HepG2 (cell line): Measurements from ENCODE around the gene PLPP3. TPM values are rescaled to one million over a fixed set of nuclear protein-coding genes. Genes with fewer than 3 reads are reported as not detected.

Experiments used
- BCL6 ChIP-seq: IDR thresholded peaks from 2 replicates; pipeline ENCODE4 v1.6.1; 2016; ENCODE audit warnings: missing genetic modification reagents, missing compliant biosample characterization
- CENPT ChIP-seq: sonication (generic); formaldehyde crosslinking; IDR thresholded peaks from 2 replicates; pipeline ENCODE4 v1.8.0; 2022; ENCODE audit warnings: low read depth, mild to moderate bottlenecking, moderate library complexity, missing genetic modification reagents
- DNMT3B ChIP-seq: conservative IDR thresholded peaks from 2 replicates; pipeline ENCODE4 v1.6.1; 2016; ENCODE audit warnings: missing biosample characterization, control low read depth
- ELF1 ChIP-seq: sonication (generic); formaldehyde crosslinking; IDR thresholded peaks from 2 replicates; pipeline ENCODE4 v1.4.0; 2020; ENCODE audit warnings: missing genetic modification reagents
- FOSL2 ChIP-seq: sonication (generic); formaldehyde crosslinking; IDR thresholded peaks from 2 replicates; pipeline ENCODE4 v1.4.0; 2020; ENCODE audit warnings: missing genetic modification reagents
- HMG20B ChIP-seq: conservative IDR thresholded peaks from 2 replicates; pipeline ENCODE4 v1.6.1; 2016; ENCODE audit warnings: missing genetic modification reagents, missing compliant biosample characterization
- IKZF1 ChIP-seq: fragments of 450-650 bp; IDR thresholded peaks from 2 replicates; pipeline ENCODE4 v1.7.1; 2016
- ISL2 ChIP-seq: sonication (generic); formaldehyde crosslinking; IDR thresholded peaks from 2 replicates; pipeline ENCODE4 v1.5.0; 2020; ENCODE audit warnings: missing genetic modification reagents
- JUNB ChIP-seq: sonication (generic); formaldehyde crosslinking; IDR thresholded peaks from 2 replicates; pipeline ENCODE4 v1.8.0; 2022; ENCODE audit warnings: missing genetic modification reagents, mild to moderate bottlenecking, borderline replicate concordance
- KLF12 ChIP-seq: sonication (generic); formaldehyde crosslinking; IDR thresholded peaks from 2 replicates; pipeline ENCODE4 v1.4.0; 2020; ENCODE audit warnings: missing genetic modification reagents, borderline replicate concordance
- MYC ChIP-seq: sonication (generic); formaldehyde crosslinking; IDR thresholded peaks from 2 replicates; pipeline ENCODE4 v1.9.0; 2021; ENCODE audit warnings: missing genetic modification reagents, borderline replicate concordance
- PHF8 ChIP-seq: sonication (generic); formaldehyde crosslinking; IDR thresholded peaks from 2 replicates; pipeline ENCODE4 v1.5.0; 2020; ENCODE audit warnings: missing genetic modification reagents
- RFXAP ChIP-seq: sonication (generic); formaldehyde crosslinking; IDR thresholded peaks from 2 replicates; pipeline ENCODE4 v1.4.0; 2020; ENCODE audit warnings: missing genetic modification reagents, borderline replicate concordance
- STAT5B ChIP-seq: sonication (generic); formaldehyde crosslinking; IDR thresholded peaks from 2 replicates; pipeline ENCODE4 v1.4.0; 2020; ENCODE audit warnings: missing genetic modification reagents
- ZNF780A ChIP-seq: sonication (generic); formaldehyde crosslinking; IDR thresholded peaks from 2 replicates; pipeline ENCODE4 v1.8.0; 2022; ENCODE audit warnings: mild to moderate bottlenecking, missing genetic modification reagents, moderate library complexity
- polyA plus RNA-seq, 8 experiments: library from polyadenylated mRNA; depleted of rRNA in 3 of 8; stranded (reverse) in 7 of 8; unstranded in 1 of 8; fragments of >200 nt; fragmentation: Illumina TruSeq in 4 of 8; extraction: Trizol in 4 of 8; gene quantifications; 2 replicates each; pipeline versions ENCODE4 v1.2.1 to v1.2.3, GENCODE V29; 2011 to 2016; ENCODE audit warnings: low read depth in 4 of 8, missing spikeins in 1 of 8, mixed read lengths in 1 of 8; ENCODE audit not compliant: insufficient read depth in 1 of 8
- total RNA-seq, 5 experiments: library from RNA; depleted of rRNA; stranded (reverse); fragments of >200 nt; fragmentation: Illumina TruSeq; extraction: Trizol; gene quantifications; 2 replicates each; pipeline ENCODE4 v1.2.3, GENCODE V29; 2016; ENCODE audit warnings: low read depth in 1 of 5
- TF ChIP-seq, protein P1 (sequence below): sonication (generic); formaldehyde crosslinking; IDR thresholded peaks from one replicate; pipeline ENCODE4 v1.5.1; 2020; ENCODE audit warnings: mild to moderate bottlenecking, missing genetic modification reagents; ENCODE audit errors: not compliant biosample characterization
- TF ChIP-seq, protein P2 (sequence below): IDR thresholded peaks from 2 replicates; pipeline ENCODE4 v1.6.1; 2016; ENCODE audit warnings: mild to moderate bottlenecking
- TF ChIP-seq, protein P3 (sequence below): IDR thresholded peaks from 2 replicates; pipeline ENCODE4 v1.6.1; 2012; ENCODE audit warnings: inconsistent platforms
- TF ChIP-seq, protein P4 (sequence below): sonication (generic); formaldehyde crosslinking; IDR thresholded peaks from 2 replicates; pipeline ENCODE4 v1.4.0; 2020; ENCODE audit warnings: missing genetic modification reagents, borderline replicate concordance

The PLPP3 gene
- total and polyA plus RNA-seq, 2 of the 13 experiments (the other 11 are each of a cell fraction or from before 2014, with no cell fraction given), result 49.7 to 65.8 TPM

DNA sequence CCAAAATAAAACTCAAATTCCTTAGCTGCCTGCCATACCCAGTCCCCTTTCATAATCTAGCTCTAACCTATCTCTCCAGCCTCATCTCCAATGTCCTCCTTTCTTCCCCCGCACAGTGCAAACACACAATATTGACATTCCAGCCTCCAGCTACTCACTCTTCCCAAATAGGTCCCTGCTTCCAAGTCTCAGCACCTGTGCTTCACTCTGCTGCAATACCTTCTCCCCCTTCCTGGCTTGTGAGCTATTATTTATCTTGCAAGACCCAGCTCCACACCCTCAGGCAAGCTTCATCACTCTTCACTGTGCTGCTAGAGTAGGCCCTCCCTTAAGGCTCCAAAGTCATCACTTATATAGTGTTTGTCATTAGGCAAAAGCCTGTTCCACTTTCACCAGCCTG is 9.7 kb downstream of the PLPP3 start (continued):
- TF ChIP-seq MYC (CRISPR knock-in tag) (no peak; the same call in 1 of the 2 replicates), RFXAP (CRISPR knock-in tag) (peak; percentile 75; the same call in 1 of the 2 replicates), DNMT3B (CRISPR knock-in tag) (0 out of 2 replicates have a peak, but pooled peaks have one; percentile 66), JUNB (CRISPR knock-in tag) (peak; percentile 72; the same call in 1 of the 2 replicates), ZNF780A (CRISPR knock-in tag) (no peak), KLF12 (CRISPR knock-in tag) (no peak), STAT5B (CRISPR knock-in tag) (no peak), FOSL2 (CRISPR knock-in tag) (peak; percentile 87), ELF1 (0 out of 2 replicates have a peak, but pooled peaks have one; percentile 12), IKZF1 (no peak), HMG20B (peak; percentile 84), CENPT (CRISPR knock-in tag) (no peak), ISL2 (CRISPR knock-in tag) (peak; percentile 94), BCL6 (CRISPR knock-in tag) (peak; percentile 88), PHF8 (CRISPR knock-in tag) (no peak)
- TF ChIP-seq, protein P1, sequence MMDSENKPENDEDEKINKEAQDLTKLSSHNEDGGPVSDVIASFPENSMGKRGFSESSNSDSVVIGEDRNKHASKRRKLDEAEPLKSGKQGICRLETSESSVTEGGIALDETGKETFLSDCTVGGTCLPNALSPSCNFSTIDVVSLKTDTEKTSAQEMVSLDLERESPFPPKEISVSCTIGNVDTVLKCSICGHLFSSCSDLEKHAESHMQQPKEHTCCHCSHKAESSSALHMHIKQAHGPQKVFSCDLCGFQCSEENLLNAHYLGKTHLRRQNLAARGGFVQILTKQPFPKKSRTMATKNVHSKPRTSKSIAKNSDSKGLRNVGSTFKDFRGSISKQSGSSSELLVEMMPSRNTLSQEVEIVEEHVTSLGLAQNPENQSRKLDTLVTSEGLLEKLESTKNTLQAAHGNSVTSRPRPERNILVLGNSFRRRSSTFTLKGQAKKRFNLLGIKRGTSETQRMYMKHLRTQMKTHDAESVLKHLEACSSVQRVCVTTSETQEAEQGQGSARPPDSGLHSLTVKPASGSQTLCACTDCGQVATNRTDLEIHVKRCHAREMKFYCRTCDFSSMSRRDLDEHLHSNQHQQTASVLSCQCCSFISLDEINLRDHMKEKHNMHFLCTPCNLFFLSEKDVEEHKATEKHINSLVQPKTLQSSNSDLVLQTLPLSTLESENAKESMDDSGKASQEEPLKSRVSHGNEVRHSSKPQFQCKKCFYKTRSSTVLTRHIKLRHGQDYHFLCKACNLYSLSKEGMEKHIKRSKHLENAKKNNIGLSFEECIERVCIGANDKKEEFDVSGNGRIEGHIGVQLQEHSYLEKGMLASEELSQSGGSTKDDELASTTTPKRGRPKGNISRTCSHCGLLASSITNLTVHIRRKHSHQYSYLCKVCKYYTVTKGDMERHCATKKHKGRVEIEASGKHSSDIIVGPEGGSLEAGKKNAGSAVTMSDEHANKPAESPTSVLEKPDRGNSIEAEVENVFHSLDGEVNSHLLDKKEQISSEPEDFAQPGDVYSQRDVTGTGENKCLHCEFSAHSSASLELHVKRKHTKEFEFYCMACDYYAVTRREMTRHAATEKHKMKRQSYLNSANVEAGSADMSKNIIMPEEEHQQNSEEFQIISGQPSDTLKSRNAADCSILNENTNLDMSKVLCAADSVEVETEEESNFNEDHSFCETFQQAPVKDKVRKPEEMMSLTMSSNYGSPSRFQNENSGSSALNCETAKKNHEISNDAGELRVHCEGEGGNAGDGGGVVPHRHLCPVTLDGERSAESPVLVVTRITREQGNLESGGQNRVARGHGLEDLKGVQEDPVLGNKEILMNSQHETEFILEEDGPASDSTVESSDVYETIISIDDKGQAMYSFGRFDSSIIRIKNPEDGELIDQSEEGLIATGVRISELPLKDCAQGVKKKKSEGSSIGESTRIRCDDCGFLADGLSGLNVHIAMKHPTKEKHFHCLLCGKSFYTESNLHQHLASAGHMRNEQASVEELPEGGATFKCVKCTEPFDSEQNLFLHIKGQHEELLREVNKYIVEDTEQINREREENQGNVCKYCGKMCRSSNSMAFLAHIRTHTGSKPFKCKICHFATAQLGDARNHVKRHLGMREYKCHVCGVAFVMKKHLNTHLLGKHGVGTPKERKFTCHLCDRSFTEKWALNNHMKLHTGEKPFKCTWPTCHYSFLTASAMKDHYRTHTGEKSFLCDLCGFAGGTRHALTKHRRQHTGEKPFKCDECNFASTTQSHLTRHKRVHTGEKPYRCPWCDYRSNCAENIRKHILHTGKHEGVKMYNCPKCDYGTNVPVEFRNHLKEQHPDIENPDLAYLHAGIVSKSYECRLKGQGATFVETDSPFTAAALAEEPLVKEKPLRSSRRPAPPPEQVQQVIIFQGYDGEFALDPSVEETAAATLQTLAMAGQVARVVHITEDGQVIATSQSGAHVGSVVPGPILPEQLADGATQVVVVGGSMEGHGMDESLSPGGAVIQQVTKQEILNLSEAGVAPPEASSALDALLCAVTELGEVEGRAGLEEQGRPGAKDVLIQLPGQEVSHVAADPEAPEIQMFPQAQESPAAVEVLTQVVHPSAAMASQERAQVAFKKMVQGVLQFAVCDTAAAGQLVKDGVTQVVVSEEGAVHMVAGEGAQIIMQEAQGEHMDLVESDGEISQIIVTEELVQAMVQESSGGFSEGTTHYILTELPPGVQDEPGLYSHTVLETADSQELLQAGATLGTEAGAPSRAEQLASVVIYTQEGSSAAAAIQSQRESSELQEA (CRISPR knock-in tag), result no peak
- TF ChIP-seq, protein P2, sequence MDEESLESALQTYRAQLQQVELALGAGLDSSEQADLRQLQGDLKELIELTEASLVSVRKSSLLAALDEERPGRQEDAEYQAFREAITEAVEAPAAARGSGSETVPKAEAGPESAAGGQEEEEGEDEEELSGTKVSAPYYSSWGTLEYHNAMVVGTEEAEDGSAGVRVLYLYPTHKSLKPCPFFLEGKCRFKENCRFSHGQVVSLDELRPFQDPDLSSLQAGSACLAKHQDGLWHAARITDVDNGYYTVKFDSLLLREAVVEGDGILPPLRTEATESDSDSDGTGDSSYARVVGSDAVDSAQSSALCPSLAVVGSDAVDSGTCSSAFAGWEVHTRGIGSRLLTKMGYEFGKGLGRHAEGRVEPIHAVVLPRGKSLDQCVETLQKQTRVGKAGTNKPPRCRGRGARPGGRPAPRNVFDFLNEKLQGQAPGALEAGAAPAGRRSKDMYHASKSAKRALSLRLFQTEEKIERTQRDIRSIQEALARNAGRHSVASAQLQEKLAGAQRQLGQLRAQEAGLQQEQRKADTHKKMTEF, result peak; percentile 77
- TF ChIP-seq, protein P3, sequence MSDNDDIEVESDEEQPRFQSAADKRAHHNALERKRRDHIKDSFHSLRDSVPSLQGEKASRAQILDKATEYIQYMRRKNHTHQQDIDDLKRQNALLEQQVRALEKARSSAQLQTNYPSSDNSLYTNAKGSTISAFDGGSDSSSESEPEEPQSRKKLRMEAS, result peak; percentile 41; the same call in 1 of the 2 replicates
- TF ChIP-seq, protein P4, sequence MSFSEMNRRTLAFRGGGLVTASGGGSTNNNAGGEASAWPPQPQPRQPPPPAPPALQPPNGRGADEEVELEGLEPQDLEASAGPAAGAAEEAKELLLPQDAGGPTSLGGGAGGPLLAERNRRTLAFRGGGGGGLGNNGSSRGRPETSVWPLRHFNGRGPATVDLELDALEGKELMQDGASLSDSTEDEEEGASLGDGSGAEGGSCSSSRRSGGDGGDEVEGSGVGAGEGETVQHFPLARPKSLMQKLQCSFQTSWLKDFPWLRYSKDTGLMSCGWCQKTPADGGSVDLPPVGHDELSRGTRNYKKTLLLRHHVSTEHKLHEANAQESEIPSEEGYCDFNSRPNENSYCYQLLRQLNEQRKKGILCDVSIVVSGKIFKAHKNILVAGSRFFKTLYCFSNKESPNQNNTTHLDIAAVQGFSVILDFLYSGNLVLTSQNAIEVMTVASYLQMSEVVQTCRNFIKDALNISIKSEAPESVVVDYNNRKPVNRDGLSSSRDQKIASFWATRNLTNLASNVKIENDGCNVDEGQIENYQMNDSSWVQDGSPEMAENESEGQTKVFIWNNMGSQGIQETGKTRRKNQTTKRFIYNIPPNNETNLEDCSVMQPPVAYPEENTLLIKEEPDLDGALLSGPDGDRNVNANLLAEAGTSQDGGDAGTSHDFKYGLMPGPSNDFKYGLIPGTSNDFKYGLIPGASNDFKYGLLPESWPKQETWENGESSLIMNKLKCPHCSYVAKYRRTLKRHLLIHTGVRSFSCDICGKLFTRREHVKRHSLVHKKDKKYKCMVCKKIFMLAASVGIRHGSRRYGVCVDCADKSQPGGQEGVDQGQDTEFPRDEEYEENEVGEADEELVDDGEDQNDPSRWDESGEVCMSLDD (CRISPR knock-in tag), result no peak
